ENCODE results near the gene ATP7B. TPM values are rescaled to one million over a fixed set of nuclear protein-coding genes. Genes with fewer than 3 reads are reported as not detected.
A peak's percentile ranks its signal among the peaks of the same experiment; 100 is the strongest.

The ATP7B gene
- total RNA-seq, 1 experiment from 2014 or later, result 5.6 TPM

- no peaks in the 10 kb centered on the region for H3K9me3 Mint-ChIP-seq (ENCODE audit: low read depth, unreplicated experiment)
- H3K36me3 Mint-ChIP-seq (ENCODE audit: insufficient read depth, unreplicated experiment), result no peaks in the 10 kb centered on the region
- no peak overlapping the region for H3K4me3 Mint-ChIP-seq (ENCODE audit: low read depth, unreplicated experiment)
- DNase-seq, result no peak
- peaks cover 10% of the 10 kb centered on the region for H3K27me3 Mint-ChIP-seq (ENCODE audit: unreplicated experiment)
- CTCF ChIA-PET, result no interaction called here
- no peak overlapping the region for H3K27ac Mint-ChIP-seq (ENCODE audit: unreplicated experiment)
- no peak for TF ChIP-seq CTCF (IDR thresholded peaks at IDR 0.05; ENCODE audit: unreplicated experiment)
- H3K4me1 Mint-ChIP-seq (ENCODE audit: low read depth, unreplicated experiment), result no peaks in the 10 kb centered on the region
- intact Hi-C loops (cut with micrococcal nuclease; ENCODE audit: unreplicated experiment), result no loop called here
- no TSS peak for BruUV-seq (replicated peaks)
Observed at GRCh38 chr13:51907040-51907732, 104.1 kb downstream of the ATP7B start.

- Mint-ChIP-seq H3K4me1 (ENCODE audit: low read depth, unreplicated experiment) (no peaks in the 10 kb centered on the region), H3K27ac (ENCODE audit: unreplicated experiment) (no peak overlapping the region), H3K9me3 (ENCODE audit: low read depth, unreplicated experiment) (no peaks in the 10 kb centered on the region), H3K4me3 (ENCODE audit: low read depth, unreplicated experiment) (no peak overlapping the region), H3K36me3 (ENCODE audit: insufficient read depth, unreplicated experiment) (no peaks in the 10 kb centered on the region), H3K27me3 (ENCODE audit: unreplicated experiment) (peaks cover 4% of the 10 kb centered on the region)
- TF ChIP-seq CTCF (IDR thresholded peaks at IDR 0.05; ENCODE audit: unreplicated experiment), result no peak
- intact Hi-C loops (cut with micrococcal nuclease; ENCODE audit: unreplicated experiment), result no loop called here
- peak; percentile 1 for DNase-seq
- CTCF ChIA-PET, result no interaction called here
- no TSS peak for BruUV-seq (replicated peaks)
Observed at GRCh38 chr13:51906581-51906980, 104.7 kb downstream of the ATP7B start.

- CTCF ChIA-PET, result no interaction called here
- no peak for DNase-seq
- Mint-ChIP-seq H3K27me3 (ENCODE audit: unreplicated experiment) (peaks cover 6% of the 10 kb centered on the region), H3K9me3 (ENCODE audit: low read depth, unreplicated experiment) (no peaks in the 10 kb centered on the region), H3K36me3 (ENCODE audit: insufficient read depth, unreplicated experiment) (no peaks in the 10 kb centered on the region), H3K27ac (ENCODE audit: unreplicated experiment) (no peak overlapping the region), H3K4me1 (ENCODE audit: low read depth, unreplicated experiment) (no peaks in the 10 kb centered on the region), H3K4me3 (ENCODE audit: low read depth, unreplicated experiment) (no peak overlapping the region)
- intact Hi-C loops (cut with micrococcal nuclease; ENCODE audit: unreplicated experiment), result no loop called here
- BruUV-seq (replicated peaks), result no TSS peak
- no peak for TF ChIP-seq CTCF (IDR thresholded peaks at IDR 0.05; ENCODE audit: unreplicated experiment)
Observed at GRCh38 chr13:51905787-51906186, 105.5 kb downstream of the ATP7B start.

GRCh38 chr13:51902776-51903175 is 108.5 kb downstream of the ATP7B start:
- H3K4me3 Mint-ChIP-seq (ENCODE audit: low read depth, unreplicated experiment), result no peak overlapping the region
- peaks cover 12% of the 10 kb centered on the region for H3K27me3 Mint-ChIP-seq (ENCODE audit: unreplicated experiment)
- BruUV-seq (replicated peaks), result no TSS peak
- H3K36me3 Mint-ChIP-seq (ENCODE audit: insufficient read depth, unreplicated experiment), result peaks cover 3% of the 10 kb centered on the region
- no peak overlapping the region for H3K27ac Mint-ChIP-seq (ENCODE audit: unreplicated experiment)
- CTCF ChIA-PET, result no interaction called here
- TF ChIP-seq CTCF (IDR thresholded peaks at IDR 0.05; ENCODE audit: unreplicated experiment), result no peak
- H3K9me3 Mint-ChIP-seq (ENCODE audit: low read depth, unreplicated experiment), result no peaks in the 10 kb centered on the region
- H3K4me1 Mint-ChIP-seq (ENCODE audit: low read depth, unreplicated experiment), result no peaks in the 10 kb centered on the region
- intact Hi-C loops (cut with micrococcal nuclease; ENCODE audit: unreplicated experiment), result no loop called here
- DNase-seq, result no peak
